ENCODE results near the gene EXD2. TPM values are rescaled to one million over a fixed set of nuclear protein-coding genes. Genes with fewer than 3 reads are reported as not detected.

Gene EXD2
- total RNA-seq, 1 donor from 2014 or later = 6.9 TPM

GRCh38 chr14:69244946-69245345 is 53.6 kb downstream of the EXD2 start:
- no peaks in the 10 kb centered on the region for H3K4me1 Mint-ChIP-seq
- no peaks in the 10 kb centered on the region for H3K9me3 Mint-ChIP-seq
- peaks cover 18% of the 10 kb centered on the region for H3K36me3 Mint-ChIP-seq (ENCODE audit: low read depth)
- DNase-seq = no peak
- no peak for ATAC-seq (ENCODE audit: low read depth)
- ChIA-PET POLR2A (no interaction called here), CTCF (interaction anchor here (1.2 to 4.3 kb wide), 2 partner anchors 10 to 215 kb away, joined by 3 to 22 read pairs; no protein-coding TSS in a partner anchor)
- peaks cover 4% of the 10 kb centered on the region for H3K27me3 Mint-ChIP-seq
- H3K4me3 Mint-ChIP-seq = no peak overlapping the region
- TF ChIP-seq CTCF (IDR thresholded peaks at IDR 0.05) = no peak
- H3K27ac Mint-ChIP-seq = no peak overlapping the region
- intact Hi-C loops (cut with micrococcal nuclease) = no loop called here

- ATAC-seq (ENCODE audit: low read depth) = no peak
Measured at GRCh38 chr14:69246331-69246730, 55.0 kb downstream of the EXD2 start.

GRCh38 chr14:69247676-69248440 is 56.6 kb downstream of the EXD2 start:
- no peaks in the 10 kb centered on the region for H3K4me1 Mint-ChIP-seq
- no peak for ATAC-seq (ENCODE audit: low read depth)

More at GRCh38 chr14:69246331-69246730, 55.0 kb downstream of the EXD2 start:
- POLR2A ChIA-PET = no interaction called here
- DNase-seq = no peak
- no peak overlapping the region for H3K4me3 Mint-ChIP-seq
- peaks cover 12% of the 10 kb centered on the region for H3K27me3 Mint-ChIP-seq
- peaks cover 9% of the 10 kb centered on the region for H3K36me3 Mint-ChIP-seq (ENCODE audit: low read depth)
- H3K4me1 Mint-ChIP-seq = no peaks in the 10 kb centered on the region
- CTCF ChIA-PET = interaction anchor here (1.0 to 4.3 kb wide), 3 partner anchors 11 to 329 kb away, joined by 3 to 22 read pairs (median 3); no protein-coding TSS in a partner anchor
- intact Hi-C loops (cut with micrococcal nuclease) = no loop called here
- H3K9me3 Mint-ChIP-seq = no peaks in the 10 kb centered on the region
- TF ChIP-seq CTCF (IDR thresholded peaks at IDR 0.05) = no peak
- no peak overlapping the region for H3K27ac Mint-ChIP-seq

GRCh38 chr14:69249603-69250002 is 58.3 kb downstream of the EXD2 start:
- no peaks in the 10 kb centered on the region for H3K36me3 Mint-ChIP-seq (ENCODE audit: low read depth)
- ATAC-seq (ENCODE audit: low read depth) (no peak), DNase-seq (no peak)
- H3K4me1 Mint-ChIP-seq = no peaks in the 10 kb centered on the region
- no peak for TF ChIP-seq CTCF (IDR thresholded peaks at IDR 0.05)
- no peaks in the 10 kb centered on the region for H3K9me3 Mint-ChIP-seq
- intact Hi-C loops (cut with micrococcal nuclease) = no loop called here
- peaks cover 27% of the 10 kb centered on the region for H3K27me3 Mint-ChIP-seq
- no peak overlapping the region for H3K27ac Mint-ChIP-seq
- ChIA-PET CTCF (no interaction called here), POLR2A (no interaction called here)
- H3K4me3 Mint-ChIP-seq = no peak overlapping the region

More at GRCh38 chr14:69247676-69248440, 56.6 kb downstream of the EXD2 start:
- peaks cover 20% of the 10 kb centered on the region for H3K27me3 Mint-ChIP-seq
- H3K4me3 Mint-ChIP-seq = no peak overlapping the region
- no peak for DNase-seq
- POLR2A ChIA-PET = no interaction called here
- H3K9me3 Mint-ChIP-seq = no peaks in the 10 kb centered on the region
- intact Hi-C loops (cut with micrococcal nuclease) = no loop called here
- no peak for TF ChIP-seq CTCF (IDR thresholded peaks at IDR 0.05)
- H3K27ac Mint-ChIP-seq = no peak overlapping the region
- CTCF ChIA-PET = interaction anchor here (0.9 to 4.3 kb wide), 2 partner anchors 212 to 326 kb away, joined by 5 to 22 read pairs; no protein-coding TSS in a partner anchor
- H3K36me3 Mint-ChIP-seq (ENCODE audit: low read depth) = no peaks in the 10 kb centered on the region

- H3K4me3 Mint-ChIP-seq = no peak overlapping the region
- ATAC-seq (ENCODE audit: low read depth) (no peak), DNase-seq (no peak)
- no peak for TF ChIP-seq CTCF (IDR thresholded peaks at IDR 0.05)
- H3K36me3 Mint-ChIP-seq (ENCODE audit: low read depth) = no peaks in the 10 kb centered on the region
- H3K27me3 Mint-ChIP-seq = peaks cover 48% of the 10 kb centered on the region
- no peaks in the 10 kb centered on the region for H3K4me1 Mint-ChIP-seq
- H3K27ac Mint-ChIP-seq = no peak overlapping the region
- H3K9me3 Mint-ChIP-seq = no peaks in the 10 kb centered on the region
- intact Hi-C loops (cut with micrococcal nuclease) = no loop called here
- POLR2A ChIA-PET = no interaction called here
- CTCF ChIA-PET = no interaction called here
Measured at GRCh38 chr14:69252851-69253250, 61.6 kb downstream of the EXD2 start.

Data from activated B cell treated with CpG ODN at 0.5 μM for 24 hours (primary cell).